Uterus (tissue), 4 donors: ENCODE measurements around the gene SEC14L1. TPM values are rescaled to one million over a fixed set of nuclear protein-coding genes. Genes with fewer than 3 reads are reported as not detected.
A peak's percentile ranks its signal among the peaks of the same experiment; 100 is the strongest.

Source experiments
- DNase-seq, 2 donors: peaks; one replicate each; pipeline ENCODE4 v3.0.0-alpha.2; 2019 to 2020
- H3K27ac ChIP-seq, 2 donors: fragments of 200-600 bp; sonication (generic); 1 replicate in 1 of 2; 2 replicates in 1 of 2; pipeline ENCODE4 v1.5.1; 2016 to 2018
- H3K27me3 ChIP-seq, 2 donors: fragments of 200-600 bp; sonication (generic); one replicate each; pipeline ENCODE4 v1.5.1; 2018 to 2019; ENCODE audit warnings: control low read depth in 1 of 2
- H3K36me3 ChIP-seq, 2 donors: fragments of 200-600 bp; sonication (generic); one replicate each; pipeline ENCODE4 v1.5.1; 2019; ENCODE audit warnings: control low read depth in 1 of 2
- H3K4me1 ChIP-seq, 2 donors: fragments of 200-600 bp; sonication (generic); one replicate each; pipeline ENCODE4 v1.5.1; 2018 to 2019; ENCODE audit warnings: control low read depth in 1 of 2
- H3K4me3 ChIP-seq, 2 donors: fragments of 200-600 bp; sonication (generic); 1 replicate in 1 of 2; 2 replicates in 1 of 2; pipeline ENCODE4 v1.5.1; 2018 to 2019; ENCODE audit warnings: mild to moderate bottlenecking in 1 of 2
- H3K9me3 ChIP-seq, 2 donors: fragments of 200-600 bp; sonication (generic); one replicate each; pipeline ENCODE4 v1.5.1; 2019; ENCODE audit warnings: control low read depth in 1 of 2
- POLR2A ChIP-seq, 2 donors: fragments of 450-650 bp; IDR thresholded peaks; one replicate each; pipeline ENCODE4 v1.6.1; 2016; ENCODE audit warnings: antibody characterized with exemption in 2 of 2, mild to moderate bottlenecking in 1 of 2, moderate library complexity in 1 of 2
- intact Hi-C: fragments of 100-400 bp; cut with DNase I; formaldehyde crosslinking; loops from one replicate; pipeline ENCODE4 v1.15.1; 2023; ENCODE audit warnings: low total_unique reads
- total RNA-seq, 4 donors: library from RNA; depleted of rRNA in 3 of 4; stranded (reverse); fragments of >200 nt in 3 of 4; gene quantifications; one replicate each; pipeline versions ENCODE4 v1.1.0 to v1.2.4, GENCODE V29; 2014 to 2023
- TF ChIP-seq, protein P1 (sequence below), 4 experiments: fragments of 200-600 bp in 2 of 4; fragments of 450-650 bp in 2 of 4; sonication (generic) in 2 of 4; IDR thresholded peaks; one replicate each; pipeline ENCODE4 v1.5.1; 2016 to 2019; ENCODE audit warnings: antibody characterized with exemption in 4 of 4, mild to moderate bottlenecking in 2 of 4, moderate library complexity in 1 of 4
- donor health status: DM: yes; HTN: yes; CAD: no.

SEC14L1 gene
- total RNA-seq, 4 donors from 2014 or later, result 38.2 to 128 (median 42.6) TPM

DNA sequence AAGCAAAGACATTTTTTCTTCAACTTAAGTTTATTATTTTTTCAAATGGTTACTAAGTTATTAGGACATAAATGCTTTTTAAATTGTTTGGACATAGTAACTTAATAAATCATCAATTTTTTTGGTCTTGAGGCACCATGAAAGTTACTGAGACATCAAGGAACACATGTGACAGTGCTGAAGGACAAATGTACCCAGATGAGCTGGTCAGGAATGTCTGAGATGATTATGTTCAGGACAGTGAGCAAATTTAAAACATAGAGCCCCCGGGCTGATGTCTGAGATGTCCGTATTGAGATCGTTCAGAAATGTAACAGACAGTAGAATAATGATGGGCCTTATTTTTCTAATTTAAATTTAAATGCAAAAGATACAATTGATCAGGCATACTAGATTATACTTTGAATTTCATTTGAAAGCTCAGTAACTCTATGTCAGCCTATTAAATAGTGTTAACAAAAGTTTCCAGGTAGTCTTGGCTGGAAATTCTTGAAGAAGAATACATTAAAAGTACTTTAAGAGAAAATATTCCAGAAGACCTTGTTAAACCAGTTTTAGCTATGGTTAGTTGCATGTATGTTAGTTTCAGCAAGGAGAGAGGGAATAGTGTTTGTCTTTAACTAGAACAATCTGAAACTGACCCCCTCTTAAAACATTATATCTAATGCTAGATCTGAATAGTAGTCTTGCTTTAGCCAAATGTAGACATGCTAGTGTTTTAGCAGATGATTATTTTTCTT lies 36.4 kb downstream of the SEC14L1 start:
- H3K36me3 ChIP-seq, result no peaks in the 10 kb centered on the region
- H3K9me3 ChIP-seq, result peaks cover 0 to 15% of the 10 kb centered on the region in 2 donors
- H3K27me3 ChIP-seq, result no peaks in the 10 kb centered on the region
- intact Hi-C loops, result no loop called here
- H3K4me3 ChIP-seq, result no peak overlapping the region
- no peaks in the 10 kb centered on the region for H3K4me1 ChIP-seq
- no peak for TF ChIP-seq POLR2A (IDR thresholded peaks at IDR 0.05)
- TF ChIP-seq, protein P1, sequence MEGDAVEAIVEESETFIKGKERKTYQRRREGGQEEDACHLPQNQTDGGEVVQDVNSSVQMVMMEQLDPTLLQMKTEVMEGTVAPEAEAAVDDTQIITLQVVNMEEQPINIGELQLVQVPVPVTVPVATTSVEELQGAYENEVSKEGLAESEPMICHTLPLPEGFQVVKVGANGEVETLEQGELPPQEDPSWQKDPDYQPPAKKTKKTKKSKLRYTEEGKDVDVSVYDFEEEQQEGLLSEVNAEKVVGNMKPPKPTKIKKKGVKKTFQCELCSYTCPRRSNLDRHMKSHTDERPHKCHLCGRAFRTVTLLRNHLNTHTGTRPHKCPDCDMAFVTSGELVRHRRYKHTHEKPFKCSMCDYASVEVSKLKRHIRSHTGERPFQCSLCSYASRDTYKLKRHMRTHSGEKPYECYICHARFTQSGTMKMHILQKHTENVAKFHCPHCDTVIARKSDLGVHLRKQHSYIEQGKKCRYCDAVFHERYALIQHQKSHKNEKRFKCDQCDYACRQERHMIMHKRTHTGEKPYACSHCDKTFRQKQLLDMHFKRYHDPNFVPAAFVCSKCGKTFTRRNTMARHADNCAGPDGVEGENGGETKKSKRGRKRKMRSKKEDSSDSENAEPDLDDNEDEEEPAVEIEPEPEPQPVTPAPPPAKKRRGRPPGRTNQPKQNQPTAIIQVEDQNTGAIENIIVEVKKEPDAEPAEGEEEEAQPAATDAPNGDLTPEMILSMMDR (IDR thresholded peaks at IDR 0.05), result no peak
- H3K27ac ChIP-seq, result no peak overlapping the region
- no peak for DNase-seq

DNA sequence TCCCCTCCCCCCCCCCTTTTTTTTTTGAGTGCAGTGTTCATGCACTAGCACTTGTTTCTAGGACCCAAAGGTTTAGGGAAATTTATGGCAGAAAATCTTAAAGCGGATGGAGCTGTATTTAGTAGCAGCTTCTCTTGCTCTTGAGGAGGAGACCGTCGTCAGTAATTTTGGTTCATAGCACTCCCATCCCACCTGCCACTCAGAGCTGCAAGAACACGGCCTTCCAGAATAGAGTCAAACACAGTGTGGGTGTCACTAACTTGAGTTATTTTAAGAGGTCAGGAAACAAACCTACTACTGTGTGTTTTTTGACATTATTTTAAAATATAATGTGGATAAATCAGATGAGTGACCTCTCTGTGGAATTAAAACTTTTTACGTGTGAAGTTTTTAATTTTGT lies 37.3 kb downstream of the SEC14L1 start:
- Histone ChIP-seq H3K4me3 (no peak overlapping the region), H3K27me3 (no peaks in the 10 kb centered on the region), H3K27ac (no peak overlapping the region), H3K4me1 (no peaks in the 10 kb centered on the region), H3K36me3 (no peaks in the 10 kb centered on the region), H3K9me3 (peaks cover 0 to 15% of the 10 kb centered on the region in 2 donors)
- TF ChIP-seq, protein P1 (IDR thresholded peaks at IDR 0.05), result no peak
- no peak for TF ChIP-seq POLR2A (IDR thresholded peaks at IDR 0.05)
- no peak for DNase-seq
- intact Hi-C loops, result no loop called here

DNA sequence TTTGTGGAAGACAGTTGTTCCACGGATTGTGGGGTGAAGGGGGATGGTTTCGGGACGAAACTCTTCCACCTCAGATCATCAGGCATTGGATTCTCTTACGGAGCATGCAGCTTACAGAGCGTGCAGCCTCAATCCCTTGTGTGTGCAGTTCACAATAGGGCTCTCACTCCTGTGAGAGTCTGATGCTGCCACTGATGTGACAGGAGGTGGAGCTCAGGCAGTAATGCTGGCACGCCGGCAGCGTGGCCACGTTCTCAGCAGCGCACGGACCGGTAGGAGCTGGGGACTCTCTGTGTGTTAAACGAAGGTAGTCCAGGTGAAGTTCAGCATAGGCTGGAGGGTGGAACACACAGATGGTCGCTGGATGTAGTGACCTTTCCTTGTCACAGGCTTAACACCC lies 37.8 kb downstream of the SEC14L1 start:
- peaks cover 0 to 15% of the 10 kb centered on the region in 2 donors for H3K9me3 ChIP-seq
- no peak overlapping the region for H3K27ac ChIP-seq
- no peak overlapping the region for H3K4me3 ChIP-seq
- H3K36me3 ChIP-seq, result no peaks in the 10 kb centered on the region
- TF ChIP-seq, protein P1 (IDR thresholded peaks at IDR 0.05), result no peak
- no peak for TF ChIP-seq POLR2A (IDR thresholded peaks at IDR 0.05)
- no peaks in the 10 kb centered on the region for H3K4me1 ChIP-seq
- DNase-seq, result no peak
- intact Hi-C loops, result no loop called here
- H3K27me3 ChIP-seq, result no peaks in the 10 kb centered on the region

DNA sequence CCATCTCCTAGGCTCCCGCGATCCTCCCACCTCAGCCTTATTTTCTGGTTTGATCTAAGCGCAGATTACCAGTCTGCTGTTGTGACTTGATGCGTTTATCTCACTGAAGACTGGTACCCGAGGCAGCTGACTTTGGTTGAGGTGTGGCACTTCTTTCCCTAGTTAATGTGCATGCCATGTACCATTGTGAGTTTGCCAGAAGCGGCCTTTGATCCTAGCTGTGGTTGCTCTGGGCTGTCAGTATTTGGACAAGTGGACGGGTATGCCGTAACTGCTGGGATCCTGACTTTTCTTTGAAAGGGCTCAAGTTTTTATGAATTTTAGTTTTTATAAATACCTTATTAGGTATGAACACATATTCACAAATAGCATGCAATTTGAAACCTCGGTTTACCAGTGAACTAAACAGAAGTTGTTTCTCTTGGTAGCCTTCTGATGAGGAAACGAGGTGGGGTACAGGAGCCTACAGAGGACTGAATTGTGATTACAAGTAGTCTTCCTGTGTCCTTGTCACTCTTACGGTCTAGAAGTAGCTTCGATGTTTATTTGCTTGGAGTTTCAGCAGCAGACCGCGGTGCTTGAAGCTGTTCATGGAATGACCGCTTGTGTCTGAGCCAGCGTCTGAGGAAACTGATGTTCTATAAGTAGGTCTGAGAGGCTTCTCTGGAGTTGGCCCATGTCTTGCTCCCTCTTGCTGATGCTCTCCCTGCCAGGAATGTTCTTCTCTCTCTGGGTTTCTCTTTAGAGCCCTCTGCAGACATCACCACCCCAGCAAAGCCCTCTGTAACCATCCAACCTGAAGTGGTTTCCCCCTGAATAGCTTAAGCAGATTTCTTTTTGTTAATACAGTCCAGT lies 40.0 kb downstream of the SEC14L1 start:
- TF ChIP-seq POLR2A (IDR thresholded peaks at IDR 0.05), result no peak
- TF ChIP-seq, protein P1 (IDR thresholded peaks at IDR 0.05), result no peak
- Histone ChIP-seq H3K27ac (peak overlapping the region in 1 of 2 donors; percentile 65), H3K4me1 (no peaks in the 10 kb centered on the region), H3K27me3 (no peaks in the 10 kb centered on the region), H3K9me3 (no peaks in the 10 kb centered on the region), H3K36me3 (no peaks in the 10 kb centered on the region), H3K4me3 (no peak overlapping the region)
- intact Hi-C loops, result no loop called here
- no peak for DNase-seq
